Stimulated activated CD4-positive, alpha-beta T cell treated with anti-CD3 and anti-CD28 coated beads, TNF-alpha, amount 100 ng/mL, for 48 hours (primary cell): ENCODE measurements around the gene LHPP.
"Not testable (repeated sequence)": the region's sequence is repeated elsewhere in the genome, so short reads cannot be mapped to it uniquely, and the experiment has no call there.

Source experiments
- DNase-seq, 3 donors: peaks; one replicate each; pipeline ENCODE4 v3.0.0-alpha.2; 2020; ENCODE audit warnings: low read depth in 3 of 3

The LHPP gene

GRCh38 chr10:124461642-124462347, at the start of gene LHPP:
Gene LHPP, plus strand, starts transcription at chr10:124461823. Its CDS starts 40 bp downstream, at chr10:124461863.
- DNase-seq = peak; percentile 69 to 82 (median 80)

GRCh38 chr10:124414076-124414475, 47.5 kb upstream of the LHPP start:
- no peak for DNase-seq

- no peak for DNase-seq
Observed at GRCh38 chr10:124415210-124415609, 46.4 kb upstream of the LHPP start.

- DNase-seq = no peak
Observed at GRCh38 chr10:124416733-124417132, 44.9 kb upstream of the LHPP start.

GRCh38 chr10:124417895-124418725, 43.5 kb upstream of the LHPP start:
- peak; percentile 1 to 26 (median 9) for DNase-seq

GRCh38 chr10:124418726-124419501, 42.7 kb upstream of the LHPP start, which contains the start of gene OAT:
Gene OAT, minus strand, starts transcription at chr10:124418923. Its CDS starts 6,752 bp downstream, at chr10:124412171.
- DNase-seq = peak; percentile 90 to 97 (median 93)

- DNase-seq = no peak
Observed at GRCh38 chr10:124419635-124420034, 42.0 kb upstream of the LHPP start.

GRCh38 chr10:124420254-124420653, 41.4 kb upstream of the LHPP start:
- no peak for DNase-seq

GRCh38 chr10:124422742-124423141, 38.9 kb upstream of the LHPP start:
- DNase-seq = no peak

GRCh38 chr10:124423813-124424212, 37.8 kb upstream of the LHPP start:
- no peak for DNase-seq

- no peak for DNase-seq
Observed at GRCh38 chr10:124425227-124425962, 36.2 kb upstream of the LHPP start.

GRCh38 chr10:124428207-124428777, 33.3 kb upstream of the LHPP start:
- DNase-seq = no peak

- no peak for DNase-seq
Observed at GRCh38 chr10:124429576-124429975, 32.0 kb upstream of the LHPP start.

- DNase-seq = no peak
Observed at GRCh38 chr10:124430077-124430476, 31.5 kb upstream of the LHPP start.

- no peak for DNase-seq
Observed at GRCh38 chr10:124433461-124433860, 28.2 kb upstream of the LHPP start.

GRCh38 chr10:124435683-124436082, 25.9 kb upstream of the LHPP start:
- DNase-seq = not testable (repeated sequence)

- DNase-seq = no peak
Observed at GRCh38 chr10:124436191-124436638, 25.4 kb upstream of the LHPP start.

GRCh38 chr10:124441694-124442093, 19.9 kb upstream of the LHPP start:
- DNase-seq = not testable (repeated sequence)

GRCh38 chr10:124446830-124447750, 14.5 kb upstream of the LHPP start:
- DNase-seq = no peak
